Upper lobe of right lung (tissue), 1 donor: ENCODE results near the gene ZNF462. TPM values are rescaled to one million over a fixed set of nuclear protein-coding genes. Genes with fewer than 3 reads are reported as not detected.

ENCODE experiments used
- ATAC-seq: fragments of 200-7000 bp; cut with Tn5 transposase; one replicate; pipeline ENCODE4 v1.9.1; 2020; ENCODE audit warnings: mild to moderate bottlenecking, moderate library complexity
- DNase-seq: peaks from one replicate; pipeline ENCODE4 v3.0.0-alpha.2; 2020
- H3K27ac ChIP-seq: fragments of 200-600 bp; one replicate; pipeline ENCODE4 v1.8.0; 2022
- H3K27me3 ChIP-seq: fragments of 200-600 bp; one replicate; pipeline ENCODE4 v1.8.0; 2022; ENCODE audit warnings: mild to moderate bottlenecking
- H3K36me3 ChIP-seq: fragments of 200-600 bp; one replicate; pipeline ENCODE4 v1.8.0; 2022
- H3K4me1 ChIP-seq: fragments of 200-600 bp; one replicate; pipeline ENCODE4 v1.8.0; 2022
- H3K4me3 ChIP-seq: fragments of 200-600 bp; one replicate; pipeline ENCODE4 v1.8.0; 2022; ENCODE audit warnings: mild to moderate bottlenecking
- H3K9me3 ChIP-seq: fragments of 200-600 bp; one replicate; pipeline ENCODE4 v1.8.0; 2022
- intact Hi-C: fragments of 100-400 bp; cut with DNase I; formaldehyde crosslinking; loops from one replicate; pipeline ENCODE4 v1.11.0; 2022
- total RNA-seq: library from RNA; stranded (reverse); fragmentation: NEBNext Ultra II Directional; extraction: Animal tissue kit (Norgen Biotek cat#: 25700); gene quantifications from one replicate; pipeline ENCODE4 v1.2.1, GENCODE V29; 2021
- TF ChIP-seq, protein P1 (sequence below): fragments of 200-600 bp; IDR thresholded peaks from one replicate; pipeline ENCODE4 v1.8.0; 2022; ENCODE audit warnings: antibody characterized with exemption
- donor health status: DM: no; HTN: yes; CAD: no; lungs with severe emphysema.

ZNF462 gene
- total RNA-seq, 1 donor from 2014 or later, result 25.4 TPM

- ATAC-seq, result no peak
Measured at GRCh38 chr9:107033966-107034365, 171.0 kb downstream of the ZNF462 start.

GRCh38 chr9:107034831-107035230 is 171.9 kb downstream of the ZNF462 start:
- no peaks in the 10 kb centered on the region for H3K27me3 ChIP-seq
- no peaks in the 10 kb centered on the region for H3K9me3 ChIP-seq
- H3K4me3 ChIP-seq, result no peak overlapping the region
- no peak overlapping the region for H3K27ac ChIP-seq
- H3K36me3 ChIP-seq, result no peaks in the 10 kb centered on the region
- no peak for ATAC-seq
- no peaks in the 10 kb centered on the region for H3K4me1 ChIP-seq
- TF ChIP-seq, protein P1, sequence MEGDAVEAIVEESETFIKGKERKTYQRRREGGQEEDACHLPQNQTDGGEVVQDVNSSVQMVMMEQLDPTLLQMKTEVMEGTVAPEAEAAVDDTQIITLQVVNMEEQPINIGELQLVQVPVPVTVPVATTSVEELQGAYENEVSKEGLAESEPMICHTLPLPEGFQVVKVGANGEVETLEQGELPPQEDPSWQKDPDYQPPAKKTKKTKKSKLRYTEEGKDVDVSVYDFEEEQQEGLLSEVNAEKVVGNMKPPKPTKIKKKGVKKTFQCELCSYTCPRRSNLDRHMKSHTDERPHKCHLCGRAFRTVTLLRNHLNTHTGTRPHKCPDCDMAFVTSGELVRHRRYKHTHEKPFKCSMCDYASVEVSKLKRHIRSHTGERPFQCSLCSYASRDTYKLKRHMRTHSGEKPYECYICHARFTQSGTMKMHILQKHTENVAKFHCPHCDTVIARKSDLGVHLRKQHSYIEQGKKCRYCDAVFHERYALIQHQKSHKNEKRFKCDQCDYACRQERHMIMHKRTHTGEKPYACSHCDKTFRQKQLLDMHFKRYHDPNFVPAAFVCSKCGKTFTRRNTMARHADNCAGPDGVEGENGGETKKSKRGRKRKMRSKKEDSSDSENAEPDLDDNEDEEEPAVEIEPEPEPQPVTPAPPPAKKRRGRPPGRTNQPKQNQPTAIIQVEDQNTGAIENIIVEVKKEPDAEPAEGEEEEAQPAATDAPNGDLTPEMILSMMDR, result no peak
- no peak for DNase-seq
- intact Hi-C loops, result loop anchor here (10.0 kb wide), 1 partner anchor 60 kb away; no protein-coding TSS in a partner anchor

More at GRCh38 chr9:107033966-107034365, 171.0 kb downstream of the ZNF462 start:
- no peaks in the 10 kb centered on the region for H3K27me3 ChIP-seq
- TF ChIP-seq, protein P1, result no peak
- DNase-seq, result no peak
- no peaks in the 10 kb centered on the region for H3K36me3 ChIP-seq
- H3K9me3 ChIP-seq, result no peaks in the 10 kb centered on the region
- H3K27ac ChIP-seq, result no peak overlapping the region
- no peak overlapping the region for H3K4me3 ChIP-seq
- intact Hi-C loops, result loop anchor here (10.0 kb wide), 1 partner anchor 61 kb away; no protein-coding TSS in a partner anchor
- H3K4me1 ChIP-seq, result no peaks in the 10 kb centered on the region

- intact Hi-C loops, result loop anchor here (10.0 kb wide), 1 partner anchor 58 kb away; no protein-coding TSS in a partner anchor
- Histone ChIP-seq H3K4me3 (no peak overlapping the region), H3K9me3 (no peaks in the 10 kb centered on the region), H3K4me1 (no peaks in the 10 kb centered on the region), H3K27ac (no peak overlapping the region), H3K27me3 (no peaks in the 10 kb centered on the region), H3K36me3 (no peaks in the 10 kb centered on the region)
- DNase-seq, result no peak
- no peak for ATAC-seq
- TF ChIP-seq, protein P1, result no peak
Measured at GRCh38 chr9:107036367-107036766, 173.4 kb downstream of the ZNF462 start.

DNA sequence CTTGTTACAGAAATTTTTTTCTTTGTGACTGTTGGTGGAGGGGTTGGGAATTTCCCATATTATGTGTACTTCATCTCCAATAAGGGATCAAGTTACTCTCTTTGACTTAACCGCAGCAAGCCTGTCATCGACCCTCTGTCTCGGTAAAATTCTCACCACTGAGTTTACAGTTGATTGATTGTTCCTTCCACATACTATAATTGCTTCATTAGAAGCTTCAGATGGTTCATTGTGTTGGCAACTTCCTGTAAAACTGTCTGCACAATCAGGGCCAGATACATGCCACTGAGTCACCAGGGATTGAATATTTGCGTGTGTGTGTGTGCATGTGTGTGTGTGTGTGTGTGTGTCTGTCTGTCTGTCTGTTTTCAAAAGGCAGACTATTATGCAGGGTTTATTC is 176.6 kb downstream of the ZNF462 start:
- Histone ChIP-seq H3K27me3 (no peaks in the 10 kb centered on the region), H3K4me3 (no peak overlapping the region), H3K27ac (no peak overlapping the region), H3K36me3 (no peaks in the 10 kb centered on the region), H3K9me3 (no peaks in the 10 kb centered on the region), H3K4me1 (no peaks in the 10 kb centered on the region)
- TF ChIP-seq, protein P1, result no peak
- intact Hi-C loops, result loop anchor here (10.0 kb wide), 1 partner anchor 55 kb away; no protein-coding TSS in a partner anchor
- DNase-seq (no peak), ATAC-seq (no peak)

DNA sequence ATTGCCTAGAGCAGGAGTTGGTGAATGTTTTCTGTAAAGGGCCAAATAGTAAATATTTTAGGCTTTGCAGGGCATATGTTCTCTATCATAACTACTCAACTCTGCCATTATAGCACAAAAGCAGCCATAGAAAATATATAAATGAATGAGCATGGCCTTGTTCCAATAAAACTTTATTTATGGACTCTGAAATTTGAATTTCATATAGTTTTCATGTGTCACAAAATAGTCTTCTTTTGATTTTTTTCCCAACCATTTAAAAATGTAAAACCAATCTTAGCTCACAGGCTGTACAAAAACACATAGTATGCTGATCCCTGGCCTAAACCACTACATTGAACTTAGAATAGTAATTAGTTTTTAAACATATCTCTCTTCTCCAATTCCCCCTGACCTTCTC is 179.6 kb downstream of the ZNF462 start:
- ATAC-seq (no peak), DNase-seq (no peak)
- Histone ChIP-seq H3K9me3 (no peaks in the 10 kb centered on the region), H3K4me3 (no peak overlapping the region), H3K27ac (no peak overlapping the region), H3K36me3 (no peaks in the 10 kb centered on the region), H3K27me3 (no peaks in the 10 kb centered on the region), H3K4me1 (no peaks in the 10 kb centered on the region)
- intact Hi-C loops, result no loop called here
- TF ChIP-seq, protein P1, result no peak

GRCh38 chr9:107043886-107044285 is 180.9 kb downstream of the ZNF462 start:
- intact Hi-C loops, result no loop called here
- H3K27me3 ChIP-seq, result no peaks in the 10 kb centered on the region
- ATAC-seq (no peak), DNase-seq (no peak)
- TF ChIP-seq, protein P1, result no peak
- H3K27ac ChIP-seq, result no peak overlapping the region
- no peaks in the 10 kb centered on the region for H3K9me3 ChIP-seq
- H3K36me3 ChIP-seq, result no peaks in the 10 kb centered on the region
- no peaks in the 10 kb centered on the region for H3K4me1 ChIP-seq
- H3K4me3 ChIP-seq, result no peak overlapping the region
